Measurements from ENCODE around the gene GCH1.

GCH1 gene

GRCh38 chr14:54919330-54919729 is 16.7 kb upstream of the GCH1 start:
- TF ChIP-seq EZH2 (IDR thresholded peaks at IDR 0.05; ENCODE audit: borderline replicate concordance, low read length): no peak
- TF ChIP-seq CTCF (IDR thresholded peaks at IDR 0.05; ENCODE audit: low read length): no peak
- Histone ChIP-seq H3K27ac (ENCODE audit: low read depth, low read length, poor library complexity, severe bottlenecking) (no peak overlapping the region), H3K79me2 (ENCODE audit: insufficient read depth, low read length) (no peaks in the 10 kb centered on the region), H3K4me1 (ENCODE audit: insufficient read depth, low read length, severe bottlenecking) (no peaks in the 10 kb centered on the region), H3F3A (ENCODE audit: insufficient read depth, low read length) (no peaks in the 10 kb centered on the region), H2AFZ (ENCODE audit: low read length) (no peak overlapping the region), H3K27me3 (ENCODE audit: insufficient read depth, low read length) (no peaks in the 10 kb centered on the region), H3K4me2 (ENCODE audit: low read length) (no peak overlapping the region), H3K9ac (ENCODE audit: low read length) (no peak overlapping the region), H3K36me3 (ENCODE audit: insufficient read depth, low read length) (no peaks in the 10 kb centered on the region), H3K9me2 (ENCODE audit: low read depth, low read length) (no peaks in the 10 kb centered on the region), H3K9me3 (ENCODE audit: low read length) (no peaks in the 10 kb centered on the region), H4K20me1 (ENCODE audit: insufficient read depth, low read length) (no peaks in the 10 kb centered on the region), H3K4me3 (ENCODE audit: low read depth, low read length, poor library complexity, severe bottlenecking) (no peak overlapping the region)

DNA sequence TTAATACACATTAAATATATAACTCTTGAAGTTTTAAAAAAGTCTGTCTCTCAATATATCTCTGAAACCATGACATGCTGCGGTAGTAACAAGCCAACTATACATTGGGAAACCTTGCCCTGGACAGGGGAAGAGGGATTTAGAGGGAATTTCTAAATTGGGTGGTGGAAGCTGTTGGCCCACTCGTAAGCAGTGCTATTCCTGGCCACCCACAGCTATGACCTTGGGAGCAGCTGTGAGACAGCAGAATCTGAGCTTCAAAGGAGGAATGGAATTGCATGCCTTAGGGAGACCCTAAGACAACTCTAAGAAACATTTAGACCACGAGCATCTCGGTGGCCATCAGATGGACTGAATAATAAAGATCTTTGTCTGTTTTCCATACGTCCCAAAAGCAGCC is 15.8 kb upstream of the GCH1 start:
- H3F3A ChIP-seq (ENCODE audit: insufficient read depth, low read length): no peaks in the 10 kb centered on the region

GRCh38 chr14:54916101-54916500 is 13.5 kb upstream of the GCH1 start:
- Histone ChIP-seq H3K9me2 (ENCODE audit: low read depth, low read length) (no peaks in the 10 kb centered on the region), H3K27me3 (ENCODE audit: insufficient read depth, low read length) (no peaks in the 10 kb centered on the region), H3K4me2 (ENCODE audit: low read length) (no peak overlapping the region), H3K9me3 (ENCODE audit: low read length) (no peaks in the 10 kb centered on the region), H3K4me1 (ENCODE audit: insufficient read depth, low read length, severe bottlenecking) (no peaks in the 10 kb centered on the region), H3F3A (ENCODE audit: insufficient read depth, low read length) (no peaks in the 10 kb centered on the region), H2AFZ (ENCODE audit: low read length) (no peak overlapping the region), H4K20me1 (ENCODE audit: insufficient read depth, low read length) (no peaks in the 10 kb centered on the region), H3K36me3 (ENCODE audit: insufficient read depth, low read length) (no peaks in the 10 kb centered on the region), H3K79me2 (ENCODE audit: insufficient read depth, low read length) (no peaks in the 10 kb centered on the region), H3K4me3 (ENCODE audit: low read depth, low read length, poor library complexity, severe bottlenecking) (no peak overlapping the region), H3K9ac (ENCODE audit: low read length) (no peak overlapping the region), H3K27ac (ENCODE audit: low read depth, low read length, poor library complexity, severe bottlenecking) (no peak overlapping the region)
- no peak for TF ChIP-seq CTCF (IDR thresholded peaks at IDR 0.05; ENCODE audit: low read length)
- no peak for TF ChIP-seq EZH2 (IDR thresholded peaks at IDR 0.05; ENCODE audit: borderline replicate concordance, low read length)

More for the DNA sequence above, 15.8 kb upstream of the GCH1 start:
- H3K27ac ChIP-seq (ENCODE audit: low read depth, low read length, poor library complexity, severe bottlenecking): no peak overlapping the region
- H3K9me3 ChIP-seq (ENCODE audit: low read length): no peaks in the 10 kb centered on the region
- H2AFZ ChIP-seq (ENCODE audit: low read length): no peak overlapping the region
- no peak overlapping the region for H3K4me2 ChIP-seq (ENCODE audit: low read length)
- no peaks in the 10 kb centered on the region for H3K36me3 ChIP-seq (ENCODE audit: insufficient read depth, low read length)
- H3K4me1 ChIP-seq (ENCODE audit: insufficient read depth, low read length, severe bottlenecking): no peaks in the 10 kb centered on the region
- H3K27me3 ChIP-seq (ENCODE audit: insufficient read depth, low read length): no peaks in the 10 kb centered on the region
- H4K20me1 ChIP-seq (ENCODE audit: insufficient read depth, low read length): no peaks in the 10 kb centered on the region
- no peak overlapping the region for H3K9ac ChIP-seq (ENCODE audit: low read length)
- TF ChIP-seq EZH2 (IDR thresholded peaks at IDR 0.05; ENCODE audit: borderline replicate concordance, low read length): no peak
- no peak for TF ChIP-seq CTCF (IDR thresholded peaks at IDR 0.05; ENCODE audit: low read length)
- no peak overlapping the region for H3K4me3 ChIP-seq (ENCODE audit: low read depth, low read length, poor library complexity, severe bottlenecking)
- no peaks in the 10 kb centered on the region for H3K9me2 ChIP-seq (ENCODE audit: low read depth, low read length)
- H3K79me2 ChIP-seq (ENCODE audit: insufficient read depth, low read length): no peaks in the 10 kb centered on the region
